Inflammatory macrophage (primary cell): ENCODE results near the gene ANKRD52.
"Not testable (repeated sequence)": the region's sequence is repeated elsewhere in the genome, so short reads cannot be mapped to it uniquely, and the experiment has no call there.

Experiments used
- DNase-seq, 2 donors: peaks; one replicate each; pipeline ENCODE4 v3.0.0-alpha.2; 2020 to 2022

Gene ANKRD52

DNA sequence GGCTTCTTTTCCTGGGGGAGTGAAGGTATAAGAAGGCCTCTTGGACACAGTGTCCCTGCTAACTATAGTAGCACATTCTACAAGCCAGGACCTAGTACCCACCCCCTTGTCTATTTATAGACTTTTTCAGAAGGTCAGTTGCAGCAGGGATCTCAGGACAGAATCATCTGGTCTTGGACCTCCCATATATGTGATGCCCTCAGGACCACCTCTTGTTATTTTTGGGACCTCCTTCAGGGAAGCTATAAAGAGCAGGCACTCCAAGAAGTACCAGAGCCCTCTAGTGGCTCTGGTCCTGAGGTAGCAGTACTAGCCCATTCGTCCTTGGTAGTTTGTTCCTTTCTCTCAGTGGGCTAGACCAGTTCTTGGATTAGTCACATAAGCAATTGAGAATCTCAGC is 12.8 kb upstream of the ANKRD52 start:
- no peak for DNase-seq

- no peak for DNase-seq
These were observed 9.4 kb upstream of the ANKRD52 start for GRCh38 chr12:56267443-56268071.

- DNase-seq = peak; percentile 68 to 74
These were observed 8.7 kb upstream of the ANKRD52 start, which contains the start of gene COQ10A for GRCh38 chr12:56266693-56267442. COQ10A (plus strand) TSS chr12:56266942; CDS start chr12:56267119, 177 bp downstream.

DNA sequence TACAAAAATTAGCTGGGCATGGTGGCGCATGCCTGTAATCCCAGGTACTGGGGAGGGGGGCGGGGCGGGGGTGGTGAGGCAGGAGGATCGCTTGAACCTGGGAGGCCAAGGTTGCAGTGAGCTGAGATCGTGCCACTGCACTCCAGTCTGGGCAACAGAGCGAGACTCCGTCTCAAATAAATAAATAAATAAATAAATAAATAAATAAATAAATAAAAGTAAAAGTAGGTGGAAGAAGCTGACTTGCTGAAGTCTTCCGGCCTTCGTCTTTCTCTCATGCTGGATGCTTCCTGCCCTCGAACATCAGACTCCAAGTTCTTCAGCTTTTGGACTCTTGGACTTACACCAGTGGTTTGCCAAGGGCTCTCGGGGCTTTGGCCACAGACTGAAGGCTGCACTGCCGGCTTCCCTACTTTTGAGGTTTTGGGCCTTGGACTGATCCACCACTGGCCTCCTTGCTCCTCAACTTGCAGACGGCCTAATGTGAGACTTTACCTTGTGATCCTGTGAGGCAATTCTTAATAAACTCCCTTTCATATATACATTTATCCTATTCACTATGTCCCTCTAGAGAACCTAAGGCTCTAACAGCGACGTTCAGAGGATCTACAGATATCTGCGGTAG is 8.0 kb upstream of the ANKRD52 start:
- not testable (repeated sequence) for DNase-seq

GRCh38 chr12:56262955-56263354 is 4.8 kb upstream of the ANKRD52 start:
- DNase-seq = not testable (repeated sequence)

DNA sequence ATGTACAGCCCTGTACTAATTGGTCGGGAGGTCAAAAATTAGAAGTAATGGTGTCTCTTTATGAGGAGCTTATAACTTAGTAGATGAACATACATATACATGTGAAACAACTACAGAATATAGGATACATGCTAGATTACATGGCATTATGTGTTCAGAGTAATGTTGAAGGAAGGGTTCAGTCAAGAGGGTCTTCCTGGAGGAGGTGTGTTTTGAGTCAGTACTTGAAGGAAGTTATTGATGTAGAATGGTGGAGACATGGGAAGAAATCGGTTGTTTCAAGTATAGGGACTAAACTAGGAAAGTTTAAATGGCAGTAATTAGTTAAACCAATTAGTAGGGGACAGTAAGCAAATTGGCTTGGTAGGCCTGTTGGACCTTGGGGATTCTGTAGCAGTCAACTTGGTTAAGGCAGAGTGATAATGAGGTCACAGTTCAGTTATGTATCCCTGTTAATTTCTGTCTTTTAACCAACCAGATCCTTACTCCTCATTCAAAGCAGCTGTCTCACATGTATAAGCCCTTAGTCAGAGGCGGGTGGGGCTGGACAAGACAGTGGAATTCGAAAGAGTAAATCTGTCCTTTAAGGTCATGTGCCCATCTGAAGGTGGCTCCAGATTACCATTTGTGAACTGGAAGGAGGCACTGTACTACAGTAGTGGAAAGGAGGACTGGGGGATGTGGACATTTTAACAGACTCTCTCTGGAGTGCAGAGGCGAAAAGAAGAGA is 3.5 kb upstream of the ANKRD52 start:
- no peak for DNase-seq

DNA sequence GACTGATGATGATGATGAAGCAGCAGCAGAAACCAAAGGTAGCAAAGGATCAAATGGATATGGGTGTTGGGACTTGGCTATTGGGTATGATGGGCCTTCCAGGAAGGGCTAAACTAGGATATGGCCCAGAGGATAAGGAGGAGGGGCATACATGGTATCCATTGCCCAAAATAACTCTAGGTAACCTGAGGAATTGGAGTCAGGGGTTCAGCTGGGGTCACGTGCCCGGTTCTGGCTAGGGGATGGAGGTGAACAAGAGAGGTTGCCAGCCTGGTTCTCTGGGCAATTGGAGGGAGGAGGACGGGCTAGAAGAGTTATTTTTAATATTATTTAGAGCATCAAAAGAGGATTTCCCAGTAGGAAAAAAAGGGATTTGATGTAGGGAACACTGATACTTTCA is 2.7 kb upstream of the ANKRD52 start:
- no peak for DNase-seq

- DNase-seq = no peak
These were observed 2.2 kb upstream of the ANKRD52 start for GRCh38 chr12:56260380-56260779.

DNA sequence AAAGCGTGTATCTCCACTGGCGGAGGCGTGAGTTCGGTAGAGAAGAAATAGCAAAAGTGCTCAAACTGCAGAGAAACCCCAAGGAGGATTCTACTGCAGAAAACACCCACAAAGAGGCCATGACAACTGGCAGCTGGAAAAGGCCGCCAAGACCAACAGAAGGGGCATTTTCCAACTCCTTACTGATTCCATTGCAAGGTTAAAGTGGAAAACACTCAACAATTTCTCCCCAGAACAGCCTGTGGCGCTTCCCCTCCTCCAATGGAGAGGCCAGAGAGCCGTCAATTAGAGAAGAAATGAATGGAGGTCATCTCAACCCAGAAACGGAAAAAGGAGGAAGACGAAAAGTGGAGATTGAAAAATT is 618 bp upstream of the ANKRD52 start:
- DNase-seq = no peak

DNA sequence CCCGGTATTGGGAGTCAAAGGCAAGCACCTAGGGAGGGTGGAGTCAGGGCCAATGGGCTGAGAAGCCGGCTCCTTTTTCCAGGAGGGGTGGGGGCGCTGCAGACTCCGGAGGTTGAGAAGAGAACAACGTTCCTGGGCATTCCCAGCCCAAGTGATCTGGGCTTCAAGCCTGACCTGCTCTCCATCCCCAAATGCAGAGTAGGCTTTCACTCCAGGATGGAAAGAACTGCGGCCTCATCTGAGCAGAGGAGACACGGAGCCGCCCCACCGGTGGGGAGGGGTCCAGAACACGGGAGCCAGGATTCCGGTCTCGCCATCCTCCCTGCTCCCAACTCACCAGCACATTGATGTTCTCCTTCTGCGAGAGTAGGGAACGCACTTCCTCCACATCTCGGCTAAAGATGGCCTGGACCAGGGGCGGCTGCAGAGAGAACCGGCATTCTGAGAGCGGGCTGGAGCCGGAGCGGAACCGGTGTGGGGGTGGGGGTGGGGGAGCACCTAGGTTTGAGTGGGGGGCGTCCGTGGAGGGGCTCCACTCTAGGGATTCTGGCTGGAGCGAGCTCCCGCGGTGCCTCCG is 605 bp downstream of the ANKRD52 start:
- peak in 1 of 2 donors; percentile 9 for DNase-seq

DNA sequence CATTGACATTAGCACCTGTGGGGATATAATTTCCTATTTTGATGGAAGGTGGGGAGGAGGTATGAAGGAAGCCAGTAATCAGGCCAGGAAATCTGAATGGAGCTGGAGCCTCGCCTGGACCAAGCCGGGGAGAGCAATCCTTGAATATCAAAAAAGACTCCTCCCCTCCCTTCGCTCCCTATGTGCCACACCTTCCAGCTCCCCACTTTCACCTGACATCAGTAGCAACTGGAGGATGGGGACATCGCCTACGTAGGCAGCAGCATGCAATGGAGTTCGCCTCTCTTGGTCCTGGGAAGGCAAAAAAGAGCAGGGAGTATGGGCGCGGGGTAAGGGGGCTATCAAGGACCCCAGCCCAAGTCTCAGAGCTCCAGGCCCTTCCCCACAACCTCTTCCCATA is 1.1 kb downstream of the ANKRD52 start:
- no peak for DNase-seq

DNA sequence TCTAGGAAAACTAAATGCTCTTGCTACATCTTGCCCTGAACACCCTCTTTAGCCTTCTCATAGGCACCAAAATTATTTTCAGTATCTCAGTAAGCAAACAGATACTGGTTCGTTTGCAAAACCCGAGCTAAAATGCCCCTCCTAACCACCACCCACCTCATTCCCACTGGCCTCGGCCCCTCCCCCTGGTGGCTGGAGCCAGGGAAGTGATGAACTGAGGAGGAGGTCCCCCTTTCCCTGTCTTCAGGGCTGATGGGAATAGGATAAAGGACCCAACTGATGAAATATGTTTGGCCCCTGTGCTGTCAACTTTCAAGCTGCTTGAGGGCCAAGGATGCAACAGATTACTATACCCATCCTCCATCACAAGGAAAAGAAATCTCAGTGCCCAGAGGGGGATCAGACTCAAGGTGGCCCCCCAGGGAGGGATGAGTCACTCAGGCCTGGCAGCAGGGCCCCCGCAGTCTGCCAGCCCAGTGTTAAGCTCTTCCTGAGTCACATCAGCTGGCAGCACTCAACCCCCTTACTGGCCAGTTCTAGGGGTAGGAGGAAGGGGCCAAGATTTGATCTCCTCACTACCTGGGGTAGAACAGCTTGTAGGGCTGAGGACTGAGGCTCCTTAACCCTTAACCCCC is 1.7 kb downstream of the ANKRD52 start:
- no peak for DNase-seq

- no peak for DNase-seq
These were observed 2.5 kb downstream of the ANKRD52 start for GRCh38 chr12:56255671-56256070.

DNA sequence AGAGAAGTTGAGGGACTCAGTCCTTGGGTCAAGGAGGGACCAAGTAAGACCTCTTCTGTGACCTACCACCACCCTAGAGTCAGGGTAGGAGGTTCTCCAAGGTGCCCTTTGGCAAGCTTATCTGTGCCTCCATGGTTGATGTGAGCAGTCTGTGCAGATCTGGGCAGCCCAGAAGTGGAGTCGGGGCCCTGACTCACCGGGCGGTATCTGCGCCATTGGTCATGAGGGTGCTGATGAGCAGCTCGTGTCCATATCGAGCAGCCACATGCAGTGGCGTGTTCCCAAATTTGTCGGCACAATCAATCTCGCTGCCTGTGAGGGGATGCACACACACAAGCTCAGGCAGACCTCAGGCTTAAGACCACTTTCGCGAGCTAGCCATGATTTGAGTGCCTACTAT is 5.1 kb downstream of the ANKRD52 start:
- DNase-seq = no peak

GRCh38 chr12:56252649-56253048 is 5.5 kb downstream of the ANKRD52 start:
- DNase-seq = no peak

- no peak for DNase-seq
These were observed 9.5 kb downstream of the ANKRD52 start for GRCh38 chr12:56248711-56249110.

GRCh38 chr12:56247923-56248322 is 10.3 kb downstream of the ANKRD52 start:
- DNase-seq = no peak

DNA sequence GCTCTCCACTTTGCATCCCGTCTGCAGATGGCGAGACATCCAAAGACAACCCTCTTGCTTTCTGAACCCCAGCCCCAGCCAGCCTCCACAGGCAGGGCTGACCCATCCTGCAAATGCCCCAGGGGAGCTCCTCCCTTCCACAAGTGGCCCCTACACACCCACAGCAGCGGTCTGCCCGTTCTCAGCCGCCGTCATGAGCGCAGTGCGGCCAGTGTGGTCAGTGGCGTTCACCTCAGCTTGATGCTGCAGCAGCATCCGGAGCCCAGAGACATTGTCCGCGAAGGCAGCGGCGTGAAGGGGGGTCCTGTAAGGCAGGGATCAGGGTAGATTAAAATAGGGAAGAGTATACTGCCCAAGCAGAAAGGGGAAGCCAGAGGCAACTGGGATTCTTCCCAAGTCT is 13.7 kb downstream of the ANKRD52 start:
- no peak for DNase-seq

DNA sequence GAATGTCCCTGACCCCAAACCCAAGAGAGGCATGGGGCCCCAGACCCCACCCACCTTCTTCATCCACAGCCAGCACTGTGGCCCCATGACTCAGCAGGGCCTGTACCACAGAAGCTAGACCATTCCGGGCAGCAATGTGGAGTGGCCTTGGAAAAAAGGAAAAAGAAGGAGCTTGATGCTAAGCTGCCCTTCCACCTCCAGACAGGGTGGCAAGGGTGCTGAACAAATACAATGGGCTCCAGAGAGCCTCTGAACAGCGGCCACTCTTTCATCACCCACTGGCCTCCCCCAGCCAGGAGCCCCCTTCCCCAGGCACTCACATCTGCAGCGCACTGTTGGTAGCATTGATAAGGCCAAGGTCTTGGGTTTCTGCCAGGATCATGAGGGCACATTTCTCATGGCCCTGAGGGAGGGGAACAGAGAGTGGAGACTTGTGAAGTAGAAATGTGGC is 14.4 kb downstream of the ANKRD52 start:
- DNase-seq = no peak

GRCh38 chr12:56242986-56243385 is 15.2 kb downstream of the ANKRD52 start:
- DNase-seq = no peak

- DNase-seq = no peak
These were observed 16.5 kb downstream of the ANKRD52 start for GRCh38 chr12:56241424-56242303.
